OCI-LY7 (cell line): Measurements from ENCODE around the gene GLB1L2. TPM values are rescaled to one million over a fixed set of nuclear protein-coding genes. Genes with fewer than 3 reads are reported as not detected.

ENCODE experiments used
- BruUV-seq: library from RNA; stranded (reverse); fragments of 400-500 nt; replicated peaks from 2 replicates; lab custom pipeline; 2021; lab: Mats Ljungman, UMichigan
- CTCF ChIA-PET: fragments of 300-600 bp; sonication (Branson Sonifier 250); formaldehyde crosslinking; loops from one replicate; lab custom pipeline; 2022; ENCODE audit warnings: antibody characterized with exemption; ENCODE audit not compliant: unreplicated experiment; lab: Charles Lee
- POLR2A ChIA-PET: fragments of 300-600 bp; sonication (Branson Sonifier 250); formaldehyde crosslinking; loops from one replicate; lab custom pipeline; 2022; ENCODE audit warnings: antibody characterized with exemption; lab: Charles Lee
- DNase-seq: peaks from one replicate; pipeline ENCODE4 v3.0.0-alpha.2; 2015; ENCODE audit warnings: low spot score
- H2AFZ ChIP-seq: fragments of 200-600 bp; sonication (generic), shearing (Covaris generic); 2 replicates; pipeline ENCODE4 v1.6.1; 2014; ENCODE audit warnings: mild to moderate bottlenecking, antibody characterized with exemption, low read length, moderate library complexity
- H3K27ac ChIP-seq: fragments of 200-600 bp; sonication (generic); 2 replicates; pipeline ENCODE4 v1.5.1; 2014; ENCODE audit warnings: mixed run types, low read depth, mild to moderate bottlenecking, moderate library complexity, low read length, inconsistent platforms; ENCODE audit not compliant: poor library complexity, severe bottlenecking
- H3K36me3 ChIP-seq: fragments of 200-600 bp; sonication (generic); 2 replicates; pipeline ENCODE4 v1.6.1; 2014; ENCODE audit warnings: mild to moderate bottlenecking, antibody characterized with exemption, low read length, moderate library complexity, mixed read lengths; ENCODE audit not compliant: insufficient read depth
- H3K4me1 ChIP-seq: fragments of 200-600 bp; sonication (generic); 2 replicates; pipeline ENCODE4 v1.5.1; 2014; ENCODE audit warnings: mild to moderate bottlenecking, low read length; ENCODE audit not compliant: insufficient read depth, poor library complexity, severe bottlenecking
- H3K4me2 ChIP-seq: fragments of 200-600 bp; sonication (generic); 2 replicates; pipeline ENCODE4 v1.6.1; 2014; ENCODE audit warnings: mild to moderate bottlenecking, low read length
- H3K4me3 ChIP-seq: fragments of 200-600 bp; sonication (generic); 2 replicates; pipeline ENCODE4 v1.5.1; 2014; ENCODE audit warnings: mild to moderate bottlenecking, low read depth, low read length; ENCODE audit not compliant: poor library complexity, severe bottlenecking
- H3K79me2 ChIP-seq: fragments of 200-600 bp; sonication (generic); 2 replicates; pipeline ENCODE4 v1.6.1; 2016; ENCODE audit warnings: low read depth, mild to moderate bottlenecking, low read length, moderate library complexity, mixed read lengths; ENCODE audit not compliant: insufficient read depth
- H3K9me2 ChIP-seq: fragments of 200-600 bp; sonication (generic); 2 replicates; pipeline ENCODE4 v1.6.1; 2016; ENCODE audit warnings: mild to moderate bottlenecking, low read length, mixed read lengths; ENCODE audit not compliant: insufficient read depth
- H3K9me3 ChIP-seq: fragments of 200-600 bp; sonication (generic); 2 replicates; pipeline ENCODE4 v1.6.1; 2014; ENCODE audit warnings: mild to moderate bottlenecking, mixed run types, low read length, mixed read lengths
- H4K20me1 ChIP-seq: fragments of 200-600 bp; sonication (generic); 2 replicates; pipeline ENCODE4 v1.6.1; 2014; ENCODE audit warnings: mild to moderate bottlenecking, antibody characterized with exemption, low read length, moderate library complexity, mixed read lengths; ENCODE audit not compliant: insufficient read depth
- CTCF ChIP-seq: fragments of 200-600 bp; sonication (generic); conservative IDR thresholded peaks from 2 replicates; pipeline ENCODE4 v1.5.1; 2014; ENCODE audit warnings: mild to moderate bottlenecking, antibody characterized with exemption, low read length, moderate library complexity, mixed read lengths
- EZH2phosphoT487 ChIP-seq: fragments of 200-600 bp; sonication (generic); IDR thresholded peaks from 2 replicates; pipeline ENCODE4 v1.6.1; 2018; ENCODE audit warnings: low read depth, borderline replicate concordance, mild to moderate bottlenecking, mixed run types, antibody characterized with exemption, low read length, moderate library complexity, mixed read lengths
- intact Hi-C: fragments of 100-400 bp; cut with micrococcal nuclease; formaldehyde crosslinking; loops from one replicate; pipeline ENCODE4 v1.10.0; 2022; ENCODE audit not compliant: unreplicated experiment
- total RNA-seq, 2 experiments: library from RNA; depleted of rRNA in 1 of 2; stranded (reverse); fragments of >200 nt in 1 of 2; shearing (Covaris generic) in 1 of 2; gene quantifications; 2 replicates each; pipeline ENCODE4 v1.2.3, GENCODE V29; 2014 to 2022

GLB1L2 gene
- total RNA-seq, 2 experiments from 2014 or later = not detected

DNA sequence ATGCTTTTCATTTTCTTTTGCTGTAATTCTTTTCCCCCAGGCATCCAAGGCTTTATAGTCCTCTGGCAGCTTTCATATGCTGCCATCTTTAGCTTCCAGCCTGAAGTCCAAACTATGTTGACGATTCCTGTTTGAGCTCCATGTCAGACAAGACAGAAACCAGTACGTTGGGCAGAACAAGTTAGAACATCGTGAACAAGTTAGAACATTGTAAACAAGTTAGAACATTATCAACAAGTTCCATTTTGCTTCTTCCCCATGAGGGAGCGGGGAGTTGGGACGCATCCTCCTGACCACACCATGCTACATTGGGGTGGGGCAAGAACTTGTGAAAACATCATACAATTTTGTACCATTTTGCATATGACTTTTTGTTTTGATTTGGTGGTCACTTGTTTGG, 23.9 kb downstream of the GLB1L2 start:
- H3K9me3 ChIP-seq = no peaks in the 10 kb centered on the region
- no peak overlapping the region for H3K27ac ChIP-seq
- intact Hi-C loops = no loop called here
- no peak for TF ChIP-seq EZH2phosphoT487
- TF ChIP-seq CTCF = no peak
- no TSS peak for BruUV-seq
- no peaks in the 10 kb centered on the region for H3K79me2 ChIP-seq
- no peak overlapping the region for H2AFZ ChIP-seq
- H4K20me1 ChIP-seq = no peaks in the 10 kb centered on the region
- no peaks in the 10 kb centered on the region for H3K9me2 ChIP-seq
- POLR2A ChIA-PET = no interaction called here
- H3K4me3 ChIP-seq = no peak overlapping the region
- no peaks in the 10 kb centered on the region for H3K36me3 ChIP-seq
- no peak overlapping the region for H3K4me2 ChIP-seq
- CTCF ChIA-PET = no interaction called here
- no peaks in the 10 kb centered on the region for H3K4me1 ChIP-seq
- no peak for DNase-seq

- H3K4me3 ChIP-seq = no peak overlapping the region
- intact Hi-C loops = no loop called here
- ChIA-PET CTCF (no interaction called here), POLR2A (no interaction called here)
- no peaks in the 10 kb centered on the region for H3K9me3 ChIP-seq
- H4K20me1 ChIP-seq = no peaks in the 10 kb centered on the region
- no peaks in the 10 kb centered on the region for H3K36me3 ChIP-seq
- BruUV-seq = no TSS peak
- H3K4me2 ChIP-seq = no peak overlapping the region
- H2AFZ ChIP-seq = no peak overlapping the region
- no peaks in the 10 kb centered on the region for H3K4me1 ChIP-seq
- H3K27ac ChIP-seq = no peak overlapping the region
- H3K9me2 ChIP-seq = no peaks in the 10 kb centered on the region
- no peaks in the 10 kb centered on the region for H3K79me2 ChIP-seq
- no peak for DNase-seq
- no peak for TF ChIP-seq CTCF
- no peak for TF ChIP-seq EZH2phosphoT487
Measured at GRCh38 chr11:134356656-134357544, 25.1 kb downstream of the GLB1L2 start.

DNA sequence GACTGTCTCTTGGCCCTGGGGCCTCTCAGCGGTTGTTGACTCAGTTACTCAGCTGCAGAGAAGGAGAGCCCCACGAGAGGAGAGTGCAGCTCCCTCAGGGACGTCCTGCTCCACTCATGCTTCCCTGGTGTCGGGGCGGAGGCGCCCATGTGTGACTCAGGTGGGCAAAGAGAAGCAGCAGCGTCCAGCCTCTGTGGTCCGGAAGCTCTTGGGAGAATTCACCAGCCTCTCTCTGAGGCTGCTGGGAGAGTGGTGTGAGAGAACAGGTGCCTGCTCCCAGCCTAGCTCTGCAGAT, 25.7 kb downstream of the GLB1L2 start:
- Histone ChIP-seq H3K9me3 (no peaks in the 10 kb centered on the region), H3K27ac (no peak overlapping the region), H3K36me3 (no peaks in the 10 kb centered on the region), H3K4me3 (no peak overlapping the region), H2AFZ (no peak overlapping the region), H4K20me1 (no peaks in the 10 kb centered on the region), H3K79me2 (no peaks in the 10 kb centered on the region), H3K9me2 (no peaks in the 10 kb centered on the region), H3K4me1 (no peaks in the 10 kb centered on the region), H3K4me2 (no peak overlapping the region)
- intact Hi-C loops = no loop called here
- BruUV-seq = no TSS peak
- POLR2A ChIA-PET = no interaction called here
- no peak for TF ChIP-seq EZH2phosphoT487
- TF ChIP-seq CTCF = no peak
- DNase-seq = no peak
- CTCF ChIA-PET = no interaction called here
